Mesendoderm (in vitro differentiated cells): ENCODE measurements around the gene IGFALS.

Source experiments
- DNase-seq: peaks from one replicate; pipeline ENCODE4 v3.0.0; 2013
- H2AK5ac ChIP-seq: 2 replicates; pipeline ENCODE4 v1.6.1; 2013; ENCODE audit warnings: low read length, inconsistent platforms
- H2BK120ac ChIP-seq: 2 replicates; pipeline ENCODE4 v1.6.1; 2013; ENCODE audit warnings: low read depth, mild to moderate bottlenecking, low read length, moderate library complexity, mixed read lengths
- H2BK15ac ChIP-seq: replicated peaks from 2 replicates; pipeline ENCODE4 v1.6.1; 2013; ENCODE audit warnings: low read depth, mild to moderate bottlenecking, moderate library complexity
- H2BK5ac ChIP-seq: 2 replicates; pipeline ENCODE4 v1.6.1; 2013; ENCODE audit warnings: low read length, inconsistent platforms
- H3K18ac ChIP-seq: 2 replicates; pipeline ENCODE4 v1.6.1; 2013; ENCODE audit warnings: mild to moderate bottlenecking, low read length, mixed read lengths
- H3K23ac ChIP-seq: one replicate; pipeline ENCODE4 v1.6.1; 2013; ENCODE audit warnings: low read length
- H3K27ac ChIP-seq: 2 replicates; pipeline ENCODE4 v1.5.1; 2013; ENCODE audit warnings: low read depth, mild to moderate bottlenecking, inconsistent platforms, low read length, moderate library complexity
- H3K27me3 ChIP-seq: 2 replicates; pipeline ENCODE4 v1.6.1; 2013; ENCODE audit warnings: low read length, control low read depth, mild to moderate bottlenecking, inconsistent platforms; ENCODE audit not compliant: insufficient read depth, poor library complexity
- H3K36me3 ChIP-seq: 2 replicates; pipeline ENCODE4 v1.6.1; 2013; ENCODE audit warnings: low read length, inconsistent platforms; ENCODE audit not compliant: control insufficient read depth, insufficient read depth
- H3K4ac ChIP-seq: one replicate; pipeline ENCODE4 v1.6.1; 2013; ENCODE audit warnings: low read depth, mild to moderate bottlenecking, low read length, moderate library complexity
- H3K4me1 ChIP-seq: 2 replicates; pipeline ENCODE4 v1.6.1; 2013; ENCODE audit warnings: low read depth, low read length, inconsistent platforms; ENCODE audit not compliant: control insufficient read depth
- H3K4me2 ChIP-seq: 2 replicates; pipeline ENCODE4 v1.6.1; 2013; ENCODE audit warnings: low read length
- H3K4me3 ChIP-seq: 2 replicates; pipeline ENCODE4 v1.5.1; 2013; ENCODE audit warnings: mild to moderate bottlenecking, low read length
- H3K56ac ChIP-seq: one replicate; pipeline ENCODE4 v1.6.1; 2013; ENCODE audit warnings: low read length
- H3K79me1 ChIP-seq: 2 replicates; pipeline ENCODE4 v1.6.1; 2013; ENCODE audit warnings: low read length, inconsistent platforms
- H3K79me2 ChIP-seq: 2 replicates; pipeline ENCODE4 v1.6.1; 2013; ENCODE audit warnings: mild to moderate bottlenecking, low read length; ENCODE audit not compliant: control insufficient read depth, insufficient read depth
- H3K9ac ChIP-seq: 2 replicates; pipeline ENCODE4 v1.6.1; 2013; ENCODE audit warnings: low read length, inconsistent platforms
- H4K5ac ChIP-seq: one replicate; pipeline ENCODE4 v1.6.1; 2013; ENCODE audit warnings: low read length
- H4K8ac ChIP-seq: one replicate; pipeline ENCODE4 v1.6.1; 2013; ENCODE audit warnings: low read depth, mild to moderate bottlenecking, control low read depth, low read length, moderate library complexity
- WGBS: extraction: QIAGEN DNeasy Blood & Tissue Kit; methylation state at CpG from one replicate; pipeline ENCODE4 v1.1.7; 2013; ENCODE audit warnings: low lambda C conversion rate, missing lambda C conversion rate; ENCODE audit not compliant: insufficient coverage; ENCODE audit errors: extremely low coverage; 5-methylcytosine and 5-hydroxymethylcytosine counted together

The IGFALS gene

DNA sequence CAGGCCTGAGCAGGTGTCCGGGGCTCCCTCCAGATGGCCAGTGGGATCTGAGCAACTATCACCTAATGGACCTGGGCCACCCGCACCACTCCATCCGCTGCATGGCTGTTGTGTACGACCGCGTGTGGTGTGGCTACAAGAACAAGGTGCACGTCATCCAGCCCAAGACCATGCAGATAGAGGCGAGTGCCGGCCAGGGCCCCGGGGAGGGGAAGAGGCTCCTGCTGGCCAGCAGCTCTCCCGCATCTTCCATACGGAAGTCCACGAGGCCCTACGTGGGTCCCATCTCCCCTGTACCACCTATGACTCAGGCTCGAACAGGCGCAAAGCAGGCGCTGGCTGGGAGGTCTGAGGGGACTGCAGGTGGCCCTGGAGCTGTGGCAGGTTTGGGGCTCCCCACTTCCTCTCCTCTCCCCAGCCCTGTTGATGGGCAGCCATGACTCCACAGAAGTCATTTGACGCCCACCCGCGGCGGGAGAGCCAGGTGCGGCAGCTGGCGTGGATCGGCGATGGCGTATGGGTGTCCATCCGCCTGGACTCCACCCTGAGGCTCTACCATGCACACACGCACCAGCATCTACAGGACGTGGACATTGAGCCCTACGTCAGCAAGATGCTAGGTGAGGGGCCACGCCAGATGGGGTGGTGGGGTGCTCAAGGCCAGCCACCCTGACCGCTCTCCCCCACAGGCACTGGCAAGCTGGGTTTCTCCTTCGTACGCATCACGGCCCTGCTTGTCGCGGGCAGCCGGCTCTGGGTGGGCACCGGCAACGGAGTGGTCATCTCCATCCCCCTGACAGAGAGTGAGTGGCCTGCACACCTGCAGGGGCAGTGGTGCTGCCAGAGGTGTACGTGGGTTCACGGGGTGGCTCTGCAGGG is 26.1 kb downstream of the IGFALS start:
- no CpG with 5 or more reads among the region's 42 CpGs for WGBS
- Histone ChIP-seq H3K56ac (no peak overlapping the region), H4K8ac (no peak overlapping the region), H3K27me3 (no peaks in the 10 kb centered on the region), H3K27ac (no peak overlapping the region), H2BK120ac (no peak overlapping the region), H3K9ac (no peak overlapping the region), H2AK5ac (no peak overlapping the region), H2BK15ac (no peak overlapping the region), H2BK5ac (no peak overlapping the region), H3K18ac (no peak overlapping the region), H3K36me3 (no peaks in the 10 kb centered on the region), H3K4ac (no peak overlapping the region), H3K4me3 (no peak overlapping the region), H3K79me1 (peaks cover 2% of the 10 kb centered on the region), H3K79me2 (peaks cover 5% of the 10 kb centered on the region), H3K4me1 (no peaks in the 10 kb centered on the region), H3K23ac (no peak overlapping the region), H3K4me2 (no peak overlapping the region), H4K5ac (no peak overlapping the region)
- DNase-seq, result no peak

DNA sequence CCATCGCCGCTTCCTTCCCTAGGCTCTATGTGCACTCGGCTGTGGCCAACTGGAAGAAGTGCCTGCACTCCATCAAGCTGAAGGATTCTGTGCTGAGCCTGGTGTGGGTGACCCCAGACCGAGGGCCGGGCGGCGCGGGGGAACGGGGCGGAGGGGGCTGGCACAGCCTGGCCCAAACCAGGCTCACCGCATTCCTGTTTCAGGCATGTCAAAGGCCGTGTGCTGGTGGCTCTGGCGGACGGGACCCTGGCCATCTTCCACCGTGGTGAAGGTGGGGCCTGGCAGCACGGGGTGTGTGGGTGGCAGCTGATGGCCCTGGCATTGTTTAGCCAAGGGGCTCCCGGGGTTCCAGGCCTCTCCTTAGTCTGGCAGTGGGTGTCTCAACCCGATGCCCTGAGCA is 26.8 kb downstream of the IGFALS start:
- H3K18ac ChIP-seq, result no peak overlapping the region
- no CpG with 5 or more reads among the region's 18 CpGs for WGBS
- no peaks in the 10 kb centered on the region for H3K4me1 ChIP-seq
- H3K27me3 ChIP-seq, result no peaks in the 10 kb centered on the region
- no peak overlapping the region for H3K9ac ChIP-seq
- no peak overlapping the region for H2BK15ac ChIP-seq
- DNase-seq, result no peak
- H3K4me2 ChIP-seq, result no peak overlapping the region
- no peaks in the 10 kb centered on the region for H3K79me1 ChIP-seq
- H3K23ac ChIP-seq, result no peak overlapping the region
- no peak overlapping the region for H2BK120ac ChIP-seq
- H3K4me3 ChIP-seq, result no peak overlapping the region
- H3K4ac ChIP-seq, result no peak overlapping the region
- no peak overlapping the region for H3K56ac ChIP-seq
- no peak overlapping the region for H3K27ac ChIP-seq
- H4K5ac ChIP-seq, result no peak overlapping the region
- no peaks in the 10 kb centered on the region for H3K79me2 ChIP-seq
- H4K8ac ChIP-seq, result no peak overlapping the region
- H3K36me3 ChIP-seq, result no peaks in the 10 kb centered on the region
- no peak overlapping the region for H2AK5ac ChIP-seq
- H2BK5ac ChIP-seq, result no peak overlapping the region

DNA sequence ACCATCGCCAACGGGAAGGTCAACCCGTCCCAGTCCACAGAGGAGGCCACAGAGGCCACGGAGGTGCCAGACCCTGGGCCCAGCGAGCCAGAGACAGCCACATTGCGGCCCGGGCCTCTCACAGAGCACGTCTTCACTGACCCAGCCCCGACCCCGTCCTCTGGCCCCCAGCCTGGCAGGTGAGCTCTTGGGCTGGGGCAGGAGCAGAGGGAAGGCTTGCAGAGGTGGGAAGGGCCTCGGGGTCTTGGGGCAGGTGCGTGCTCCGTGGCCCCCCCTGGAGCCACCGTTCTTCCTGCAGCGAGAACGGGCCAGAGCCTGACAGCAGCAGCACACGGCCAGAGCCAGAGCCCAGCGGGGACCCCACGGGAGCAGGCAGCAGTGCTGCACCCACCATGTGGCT is 27.3 kb downstream of the IGFALS start:
- DNase-seq, result no peak
- no peaks in the 10 kb centered on the region for H3K79me1 ChIP-seq
- no peaks in the 10 kb centered on the region for H3K36me3 ChIP-seq
- no peak overlapping the region for H2BK5ac ChIP-seq
- no peak overlapping the region for H3K23ac ChIP-seq
- H3K4ac ChIP-seq, result no peak overlapping the region
- no peak overlapping the region for H2AK5ac ChIP-seq
- no peak overlapping the region for H3K9ac ChIP-seq
- H3K56ac ChIP-seq, result no peak overlapping the region
- WGBS, result no CpG with 5 or more reads among the region's 19 CpGs
- no peak overlapping the region for H3K18ac ChIP-seq
- H4K5ac ChIP-seq, result no peak overlapping the region
- H3K79me2 ChIP-seq, result no peaks in the 10 kb centered on the region
- H3K27me3 ChIP-seq, result no peaks in the 10 kb centered on the region
- H3K4me3 ChIP-seq, result no peak overlapping the region
- H4K8ac ChIP-seq, result no peak overlapping the region
- H3K4me1 ChIP-seq, result no peaks in the 10 kb centered on the region
- H3K27ac ChIP-seq, result no peak overlapping the region
- H3K4me2 ChIP-seq, result no peak overlapping the region
- no peak overlapping the region for H2BK120ac ChIP-seq
- no peak overlapping the region for H2BK15ac ChIP-seq

DNA sequence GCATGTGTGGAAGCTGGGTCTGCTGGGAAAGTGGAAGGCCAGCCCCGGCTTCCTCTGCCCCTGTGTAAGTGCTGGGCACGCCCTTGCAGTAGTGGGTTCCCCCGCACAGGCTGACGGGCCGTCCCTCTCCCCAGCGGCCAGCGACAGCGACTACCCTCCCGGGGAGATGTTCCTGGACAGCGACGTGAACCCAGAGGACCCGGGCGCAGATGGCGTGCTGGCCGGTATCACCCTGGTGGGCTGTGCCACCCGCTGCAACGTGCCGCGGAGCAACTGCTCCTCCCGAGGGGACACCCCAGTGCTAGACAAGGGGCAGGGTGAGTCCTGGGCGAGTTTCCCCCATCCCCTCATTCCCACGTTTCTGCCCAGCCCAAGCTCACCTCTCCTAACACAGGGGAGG is 27.7 kb downstream of the IGFALS start:
- Histone ChIP-seq H3K23ac (no peak overlapping the region), H4K8ac (no peak overlapping the region), H3K4me3 (no peak overlapping the region), H3K9ac (no peak overlapping the region), H3K27ac (no peak overlapping the region), H2BK120ac (no peak overlapping the region), H3K56ac (no peak overlapping the region), H3K79me2 (no peaks in the 10 kb centered on the region), H2BK5ac (no peak overlapping the region), H4K5ac (no peak overlapping the region), H3K4ac (no peak overlapping the region), H3K27me3 (no peaks in the 10 kb centered on the region), H2AK5ac (no peak overlapping the region), H3K79me1 (no peaks in the 10 kb centered on the region), H2BK15ac (no peak overlapping the region), H3K4me1 (no peaks in the 10 kb centered on the region), H3K36me3 (no peaks in the 10 kb centered on the region), H3K4me2 (no peak overlapping the region), H3K18ac (no peak overlapping the region)
- WGBS, result no CpG with 5 or more reads among the region's 22 CpGs
- DNase-seq, result no peak

DNA sequence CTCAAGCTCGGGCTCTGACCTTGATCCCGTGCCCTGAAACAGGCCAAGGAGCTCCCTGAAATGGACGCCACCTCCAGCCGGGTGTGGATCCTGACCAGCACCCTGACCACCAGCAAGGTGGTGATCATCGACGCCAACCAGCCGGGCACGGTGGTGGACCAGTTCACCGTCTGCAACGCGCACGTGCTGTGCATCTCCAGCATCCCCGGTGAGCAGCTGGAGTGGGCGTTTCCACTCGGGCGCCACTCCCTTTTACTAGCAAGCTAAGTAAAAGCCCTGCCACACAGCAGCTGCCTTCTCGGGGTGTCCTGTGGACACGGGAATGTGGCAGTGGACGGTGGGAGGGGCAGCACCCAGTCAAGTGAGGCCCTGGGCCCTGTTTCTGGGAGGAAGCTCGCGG is 28.5 kb downstream of the IGFALS start:
- no CpG with 5 or more reads among the region's 21 CpGs for WGBS

More for the DNA sequence above, 28.5 kb downstream of the IGFALS start:
- DNase-seq, result no peak
- Histone ChIP-seq H2BK5ac (no peak overlapping the region), H3K27ac (no peak overlapping the region), H3K79me1 (no peaks in the 10 kb centered on the region), H3K4me2 (no peak overlapping the region), H3K9ac (no peak overlapping the region), H3K27me3 (no peaks in the 10 kb centered on the region), H3K79me2 (no peaks in the 10 kb centered on the region), H3K4me3 (no peak overlapping the region), H2BK120ac (no peak overlapping the region), H4K8ac (no peak overlapping the region), H3K4me1 (no peaks in the 10 kb centered on the region), H4K5ac (no peak overlapping the region), H3K18ac (no peak overlapping the region), H3K36me3 (no peaks in the 10 kb centered on the region), H3K4ac (no peak overlapping the region), H2AK5ac (no peak overlapping the region), H2BK15ac (no peak overlapping the region), H3K56ac (no peak overlapping the region), H3K23ac (no peak overlapping the region)
